Prostate gland (tissue), 2 donors: ENCODE data around the gene POLR1A. TPM values are rescaled to one million over a fixed set of nuclear protein-coding genes. Genes with fewer than 3 reads are reported as not detected.

Experiments
- DNase-seq: peaks from one replicate; pipeline ENCODE4 v3.0.0-alpha.2; 2019; ENCODE audit warnings: low spot score
- H3K27ac ChIP-seq, 2 donors: fragments of 200-600 bp; sonication (generic); 2 replicates each; pipeline ENCODE4 v1.5.1; 2017 to 2019
- H3K27me3 ChIP-seq: fragments of 200-600 bp; sonication (generic); replicated peaks from 2 replicates; pipeline ENCODE4 v1.5.1; 2019; ENCODE audit not compliant: insufficient read depth
- H3K36me3 ChIP-seq, 2 donors: fragments of 200-600 bp; sonication (generic); 1 replicate in 1 of 2; 2 replicates in 1 of 2; pipeline versions ENCODE4 v1.5.1 to v1.8.1; 2017 to 2019
- H3K4me1 ChIP-seq: fragments of 200-600 bp; sonication (generic); replicated peaks from 2 replicates; pipeline ENCODE4 v1.5.1; 2019
- H3K4me3 ChIP-seq, 2 donors: fragments of 200-600 bp; sonication (generic); 2 replicates each; pipeline ENCODE4 v1.5.1; 2017 to 2019
- H3K9me3 ChIP-seq: fragments of 200-600 bp; sonication (generic); 2 replicates; pipeline ENCODE4 v1.5.1; 2017
- CTCF ChIP-seq, 4 experiments: fragments of 200-600 bp in 2 of 4; fragments of 450-650 bp in 2 of 4; sonication (generic) in 2 of 4; IDR thresholded peaks; 1 replicate in 3 of 4; 2 replicates in 1 of 4; pipeline ENCODE4 v1.5.1; 2016 to 2019; ENCODE audit warnings: antibody characterized with exemption in 4 of 4, mild to moderate bottlenecking in 2 of 4, moderate library complexity in 2 of 4
- POLR2A ChIP-seq: fragments of 450-650 bp; IDR thresholded peaks from one replicate; pipeline ENCODE4 v1.6.1; 2016; ENCODE audit warnings: antibody characterized with exemption, mild to moderate bottlenecking
- POLR2AphosphoS5 ChIP-seq: sonication (generic); formaldehyde crosslinking; IDR thresholded peaks from one replicate; pipeline ENCODE4 v1.6.1; 2017; ENCODE audit warnings: antibody characterized with exemption
- WGBS: methylation state at CpG from one replicate; pipeline ENCODE4 v1.1.5; 2018; 5-methylcytosine and 5-hydroxymethylcytosine counted together
- intact Hi-C: fragments of 100-400 bp; cut with DNase I; formaldehyde crosslinking; loops from one replicate; pipeline ENCODE4 v1.14.2; 2022
- total RNA-seq, 2 donors: library from RNA; depleted of rRNA; stranded (reverse); fragments of >200 nt; gene quantifications; one replicate each; pipeline ENCODE4 v1.1.0, GENCODE V29; 2016

The POLR1A gene
- total RNA-seq, 2 donors from 2014 or later, result 13.0 to 27.4 TPM

DNA sequence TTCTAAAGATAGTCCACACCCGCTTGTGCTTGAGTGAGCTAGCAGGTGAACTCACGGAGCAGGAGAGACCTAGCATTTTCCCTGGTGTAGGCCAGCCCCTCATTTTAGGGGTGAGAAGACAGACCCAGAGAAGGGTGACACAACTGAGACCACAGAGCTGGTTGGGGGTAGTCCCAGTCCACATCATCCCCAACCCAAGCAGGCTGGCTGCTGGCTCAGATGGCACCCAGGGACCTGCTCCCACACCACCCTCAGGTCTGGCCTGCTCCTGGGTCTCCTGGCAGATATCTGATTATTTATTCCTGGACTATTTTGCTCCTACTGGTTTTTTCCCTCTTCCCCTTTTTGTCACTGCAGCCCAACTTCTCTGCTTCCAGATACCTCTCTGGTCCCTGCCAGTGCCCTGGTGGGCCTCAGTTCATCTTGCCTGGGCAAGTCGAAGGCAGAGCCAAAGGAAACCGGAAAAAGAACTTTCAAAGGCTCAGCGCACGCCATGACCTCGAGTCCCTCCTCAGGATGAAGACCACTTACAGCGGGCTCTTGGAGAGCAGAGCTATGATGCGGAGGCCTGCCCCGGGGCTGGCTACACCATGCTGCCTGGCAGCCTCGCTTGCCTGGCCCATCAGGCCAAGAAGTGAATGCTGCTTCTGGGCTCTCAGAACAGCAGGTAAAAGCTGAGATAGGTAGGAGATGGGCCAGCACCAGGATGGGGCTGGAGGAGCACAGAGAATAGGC, 72.7 kb downstream of the POLR1A start:
- Histone ChIP-seq H3K27me3 (no peaks in the 10 kb centered on the region), H3K9me3 (no peaks in the 10 kb centered on the region), H3K27ac (no peak overlapping the region), H3K36me3 (peaks cover 15% of the 10 kb centered on the region in 2 donors), H3K4me1 (no peaks in the 10 kb centered on the region), H3K4me3 (no peak overlapping the region)
- intact Hi-C loops, result no loop called here
- WGBS, result 95% methylated on average over 11 of the region's 11 CpGs
- DNase-seq, result no peak
- TF ChIP-seq POLR2AphosphoS5 (no peak), POLR2A (no peak), CTCF (IDR thresholded peaks at IDR 0.05) (no peak)

- TF ChIP-seq CTCF (IDR thresholded peaks at IDR 0.05), result no peak
- no peak for TF ChIP-seq POLR2AphosphoS5
- no peak for TF ChIP-seq POLR2A
- no peaks in the 10 kb centered on the region for H3K27me3 ChIP-seq
- 95% methylated on average over 4 of the region's 4 CpGs for WGBS
- no peaks in the 10 kb centered on the region for H3K9me3 ChIP-seq
- no peak overlapping the region for H3K27ac ChIP-seq
- H3K4me1 ChIP-seq, result no peaks in the 10 kb centered on the region
- peaks cover 15 to 22% of the 10 kb centered on the region in 2 donors for H3K36me3 ChIP-seq
- DNase-seq, result no peak
- no peak overlapping the region for H3K4me3 ChIP-seq
- intact Hi-C loops, result no loop called here
These were observed 74.1 kb downstream of the POLR1A start for GRCh38 chr2:86031606-86032005.

GRCh38 chr2:86031151-86031550, 74.5 kb downstream of the POLR1A start:
- no peak overlapping the region for H3K27ac ChIP-seq
- H3K27me3 ChIP-seq, result no peaks in the 10 kb centered on the region
- 98% methylated on average over 14 of the region's 14 CpGs for WGBS
- no peaks in the 10 kb centered on the region for H3K9me3 ChIP-seq
- intact Hi-C loops, result no loop called here
- DNase-seq, result no peak
- no peaks in the 10 kb centered on the region for H3K4me1 ChIP-seq
- H3K36me3 ChIP-seq, result peaks cover 15 to 22% of the 10 kb centered on the region in 2 donors
- H3K4me3 ChIP-seq, result no peak overlapping the region
- no peak for TF ChIP-seq POLR2A
- no peak for TF ChIP-seq CTCF (IDR thresholded peaks at IDR 0.05)
- TF ChIP-seq POLR2AphosphoS5, result no peak

GRCh38 chr2:86029873-86030272, 75.8 kb downstream of the POLR1A start:
- Histone ChIP-seq H3K27me3 (no peaks in the 10 kb centered on the region), H3K36me3 (peaks cover 15 to 22% of the 10 kb centered on the region in 2 donors), H3K4me1 (no peaks in the 10 kb centered on the region), H3K27ac (no peak overlapping the region), H3K9me3 (no peaks in the 10 kb centered on the region), H3K4me3 (no peak overlapping the region)
- no peak for TF ChIP-seq POLR2AphosphoS5
- TF ChIP-seq CTCF (IDR thresholded peaks at IDR 0.05), result no peak
- TF ChIP-seq POLR2A, result no peak
- intact Hi-C loops, result no loop called here
- 95% methylated on average over 14 of the region's 14 CpGs for WGBS
- DNase-seq, result no peak

DNA sequence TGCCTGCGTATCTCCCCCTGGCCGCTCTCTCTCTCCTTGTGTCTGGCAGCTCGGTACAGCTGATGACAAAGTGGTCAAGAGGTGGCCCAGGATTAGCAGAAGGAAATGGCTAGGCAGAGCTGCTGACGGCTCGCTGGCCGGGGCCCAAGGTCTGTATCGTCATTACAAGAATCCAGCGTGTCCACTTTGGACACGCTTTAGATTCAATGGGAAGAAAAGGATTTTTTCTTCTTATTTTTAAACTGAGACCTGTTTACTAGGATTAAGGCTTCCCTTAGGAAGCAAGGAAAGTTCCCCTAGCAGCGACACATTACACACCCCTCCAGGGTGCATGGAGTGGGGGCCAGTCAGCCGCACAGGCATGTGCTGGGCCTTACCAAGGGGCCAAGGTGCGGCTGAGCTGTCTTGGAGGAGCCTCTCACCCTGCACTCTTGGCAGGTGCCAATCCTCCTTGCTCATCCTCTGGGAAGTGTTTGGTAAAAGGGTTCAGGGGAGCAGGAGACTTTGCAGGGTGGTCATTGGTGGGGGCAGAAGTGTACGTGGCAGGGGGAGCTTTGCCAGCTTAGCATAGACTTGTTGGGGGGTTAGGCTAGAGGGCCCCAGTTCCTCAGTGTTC, 76.8 kb downstream of the POLR1A start:
- Histone ChIP-seq H3K27ac (no peak overlapping the region), H3K27me3 (no peaks in the 10 kb centered on the region), H3K4me3 (no peak overlapping the region), H3K36me3 (peaks cover 15 to 22% of the 10 kb centered on the region in 2 donors), H3K4me1 (no peaks in the 10 kb centered on the region), H3K9me3 (no peaks in the 10 kb centered on the region)
- TF ChIP-seq POLR2A, result no peak
- TF ChIP-seq POLR2AphosphoS5, result no peak
- no peak for TF ChIP-seq CTCF (IDR thresholded peaks at IDR 0.05)
- WGBS, result 78% methylated on average over 13 of the region's 13 CpGs
- intact Hi-C loops, result no loop called here
- no peak for DNase-seq
